ENCODE measurements around the gene ZNF740.

DNA sequence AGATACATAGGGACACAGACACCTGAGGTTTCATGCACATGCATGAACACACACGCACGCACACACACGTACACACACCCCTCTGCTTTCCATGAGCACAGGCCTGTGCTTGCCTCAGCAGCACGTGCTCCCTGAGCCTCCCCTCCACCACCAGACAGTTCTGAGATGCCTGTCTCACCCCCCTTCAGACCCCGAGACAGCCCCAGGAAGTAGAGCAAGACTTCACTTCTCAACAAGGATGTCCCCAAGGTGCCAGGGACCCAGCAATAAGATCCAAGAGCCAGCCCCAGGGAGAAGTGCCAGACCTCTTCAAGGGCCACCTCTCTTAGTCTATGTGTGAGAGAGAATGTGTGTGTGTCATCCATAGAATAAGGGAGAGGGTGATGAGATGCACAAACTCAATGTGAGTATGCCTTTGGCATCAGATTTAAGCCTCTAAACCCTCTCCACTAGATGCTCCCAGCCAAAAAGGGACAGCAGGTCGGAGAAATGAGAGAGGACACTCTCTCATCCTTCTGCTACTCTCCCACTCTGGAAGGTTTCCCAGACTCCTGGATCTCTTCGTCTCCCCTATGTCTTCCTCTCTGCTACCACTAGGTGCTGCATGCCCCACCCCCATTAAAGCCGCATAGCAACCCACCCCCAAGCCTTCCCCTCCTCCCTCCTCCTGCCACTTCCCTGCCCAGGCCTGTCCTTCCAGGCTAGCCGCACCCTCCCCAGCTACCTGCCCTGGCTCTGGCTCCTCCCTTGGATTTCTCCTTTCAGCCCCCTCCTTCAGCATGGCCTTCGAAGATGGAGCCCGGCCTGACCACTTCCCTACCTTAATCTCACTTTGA is 43.8 kb downstream of the ZNF740 start:
- TF ChIP-seq, protein P1, sequence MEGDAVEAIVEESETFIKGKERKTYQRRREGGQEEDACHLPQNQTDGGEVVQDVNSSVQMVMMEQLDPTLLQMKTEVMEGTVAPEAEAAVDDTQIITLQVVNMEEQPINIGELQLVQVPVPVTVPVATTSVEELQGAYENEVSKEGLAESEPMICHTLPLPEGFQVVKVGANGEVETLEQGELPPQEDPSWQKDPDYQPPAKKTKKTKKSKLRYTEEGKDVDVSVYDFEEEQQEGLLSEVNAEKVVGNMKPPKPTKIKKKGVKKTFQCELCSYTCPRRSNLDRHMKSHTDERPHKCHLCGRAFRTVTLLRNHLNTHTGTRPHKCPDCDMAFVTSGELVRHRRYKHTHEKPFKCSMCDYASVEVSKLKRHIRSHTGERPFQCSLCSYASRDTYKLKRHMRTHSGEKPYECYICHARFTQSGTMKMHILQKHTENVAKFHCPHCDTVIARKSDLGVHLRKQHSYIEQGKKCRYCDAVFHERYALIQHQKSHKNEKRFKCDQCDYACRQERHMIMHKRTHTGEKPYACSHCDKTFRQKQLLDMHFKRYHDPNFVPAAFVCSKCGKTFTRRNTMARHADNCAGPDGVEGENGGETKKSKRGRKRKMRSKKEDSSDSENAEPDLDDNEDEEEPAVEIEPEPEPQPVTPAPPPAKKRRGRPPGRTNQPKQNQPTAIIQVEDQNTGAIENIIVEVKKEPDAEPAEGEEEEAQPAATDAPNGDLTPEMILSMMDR (conservative IDR thresholded peaks at IDR 0.05; ENCODE audit: low read length): peak; percentile 48
- no peak for TF ChIP-seq EZH2phosphoT487 (IDR thresholded peaks at IDR 0.05; ENCODE audit: borderline replicate concordance)
